Left ventricle myocardium inferior (tissue), 1 donor: ENCODE data around the gene NR3C2. TPM values are rescaled to one million over a fixed set of nuclear protein-coding genes. Genes with fewer than 3 reads are reported as not detected.

Experiments
- DNase-seq: peaks from one replicate; pipeline ENCODE4 v3.0.0-alpha.2; 2020
- H3K27ac ChIP-seq: fragments of 200-600 bp; replicated peaks from 2 replicates; pipeline ENCODE4 v1.8.0; 2021
- H3K27me3 ChIP-seq: fragments of 200-600 bp; 2 replicates; pipeline ENCODE4 v1.8.0; 2021; ENCODE audit warnings: low read depth
- H3K36me3 ChIP-seq: fragments of 200-600 bp; 2 replicates; pipeline ENCODE4 v1.8.0; 2021
- H3K4me1 ChIP-seq: fragments of 200-600 bp; 2 replicates; pipeline ENCODE4 v1.8.0; 2021
- H3K4me3 ChIP-seq: fragments of 200-600 bp; 2 replicates; pipeline ENCODE4 v1.8.0; 2021; ENCODE audit warnings: mild to moderate bottlenecking, moderate library complexity
- H3K9me3 ChIP-seq: fragments of 200-600 bp; replicated peaks from 2 replicates; pipeline ENCODE4 v1.8.0; 2021
- intact Hi-C: fragments of 100-400 bp; cut with micrococcal nuclease; formaldehyde crosslinking; loops from one replicate; pipeline ENCODE4 v1.11.0; 2022
- total RNA-seq: library from RNA; stranded (reverse); fragmentation: NEBNext Ultra II Directional; extraction: Animal tissue kit (Norgen Biotek cat#: 25700); gene quantifications from one replicate; pipeline ENCODE4 v1.2.1, GENCODE V29; 2021
- TF ChIP-seq, protein P1 (sequence below): fragments of 200-600 bp; IDR thresholded peaks from 2 replicates; pipeline ENCODE4 v1.8.0; 2021; ENCODE audit warnings: antibody characterized with exemption, mild to moderate bottlenecking, borderline replicate concordance
- donor health status: DM: no; HTN: yes; CAD: no; lungs with severe emphysema.

The NR3C2 gene
- total RNA-seq, 1 donor from 2014 or later: 23.9 TPM

DNA sequence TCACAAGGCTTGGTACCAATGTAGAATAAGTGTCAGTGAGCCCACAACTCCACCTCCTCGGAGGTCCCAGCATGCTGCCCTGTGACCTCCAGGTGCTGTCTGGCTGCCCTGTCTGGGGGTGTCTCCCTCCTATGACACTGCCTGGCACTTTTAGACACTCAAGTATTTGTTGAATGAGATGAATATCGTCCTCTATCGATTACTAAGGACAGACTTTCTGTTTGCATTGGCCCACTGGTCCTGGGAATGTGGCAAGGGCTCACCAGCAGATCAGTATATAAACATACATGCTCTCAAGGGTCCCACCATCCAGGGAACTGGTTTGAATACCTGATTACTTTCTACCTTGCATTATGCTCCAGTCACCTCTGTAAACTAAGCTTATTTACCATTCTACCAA, 333.0 kb downstream of the NR3C2 start:
- intact Hi-C loops: no loop called here
- DNase-seq: no peak
- H3K36me3 ChIP-seq: peaks cover 68% of the 10 kb centered on the region

DNA sequence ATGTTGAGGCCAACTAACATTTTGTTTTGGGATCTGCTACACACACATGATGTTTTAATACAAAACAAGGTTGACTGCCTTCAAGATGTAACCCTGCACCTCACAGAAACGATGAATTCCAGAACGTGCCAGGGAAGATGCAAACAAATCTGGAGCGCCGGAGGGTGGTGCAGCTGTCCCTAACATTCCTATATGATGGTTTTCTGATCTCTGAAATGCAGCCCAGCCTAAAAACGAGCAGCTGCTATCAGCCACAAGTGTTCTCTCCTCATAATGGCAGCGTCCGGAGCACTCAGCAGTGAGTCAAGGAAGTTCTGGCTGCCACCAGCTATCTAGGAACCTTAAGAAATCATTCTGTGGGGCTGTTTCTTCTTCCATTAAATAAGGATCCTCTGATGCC, 333.4 kb downstream of the NR3C2 start:
- Histone ChIP-seq H3K9me3 (peaks cover 15% of the 10 kb centered on the region), H3K4me1 (peaks cover 16% of the 10 kb centered on the region), H3K4me3 (no peak overlapping the region), H3K27ac (no peak overlapping the region), H3K27me3 (no peaks in the 10 kb centered on the region), H3K36me3 (peaks cover 63% of the 10 kb centered on the region)
- intact Hi-C loops: no loop called here
- DNase-seq: no peak
- TF ChIP-seq, protein P1, sequence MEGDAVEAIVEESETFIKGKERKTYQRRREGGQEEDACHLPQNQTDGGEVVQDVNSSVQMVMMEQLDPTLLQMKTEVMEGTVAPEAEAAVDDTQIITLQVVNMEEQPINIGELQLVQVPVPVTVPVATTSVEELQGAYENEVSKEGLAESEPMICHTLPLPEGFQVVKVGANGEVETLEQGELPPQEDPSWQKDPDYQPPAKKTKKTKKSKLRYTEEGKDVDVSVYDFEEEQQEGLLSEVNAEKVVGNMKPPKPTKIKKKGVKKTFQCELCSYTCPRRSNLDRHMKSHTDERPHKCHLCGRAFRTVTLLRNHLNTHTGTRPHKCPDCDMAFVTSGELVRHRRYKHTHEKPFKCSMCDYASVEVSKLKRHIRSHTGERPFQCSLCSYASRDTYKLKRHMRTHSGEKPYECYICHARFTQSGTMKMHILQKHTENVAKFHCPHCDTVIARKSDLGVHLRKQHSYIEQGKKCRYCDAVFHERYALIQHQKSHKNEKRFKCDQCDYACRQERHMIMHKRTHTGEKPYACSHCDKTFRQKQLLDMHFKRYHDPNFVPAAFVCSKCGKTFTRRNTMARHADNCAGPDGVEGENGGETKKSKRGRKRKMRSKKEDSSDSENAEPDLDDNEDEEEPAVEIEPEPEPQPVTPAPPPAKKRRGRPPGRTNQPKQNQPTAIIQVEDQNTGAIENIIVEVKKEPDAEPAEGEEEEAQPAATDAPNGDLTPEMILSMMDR: no peak

More for the DNA sequence above, 333.0 kb downstream of the NR3C2 start:
- Histone ChIP-seq H3K27ac (no peak overlapping the region), H3K9me3 (peaks cover 15% of the 10 kb centered on the region), H3K27me3 (no peaks in the 10 kb centered on the region), H3K4me3 (no peak overlapping the region), H3K4me1 (peaks cover 12% of the 10 kb centered on the region)
- TF ChIP-seq, protein P1: no peak

DNA sequence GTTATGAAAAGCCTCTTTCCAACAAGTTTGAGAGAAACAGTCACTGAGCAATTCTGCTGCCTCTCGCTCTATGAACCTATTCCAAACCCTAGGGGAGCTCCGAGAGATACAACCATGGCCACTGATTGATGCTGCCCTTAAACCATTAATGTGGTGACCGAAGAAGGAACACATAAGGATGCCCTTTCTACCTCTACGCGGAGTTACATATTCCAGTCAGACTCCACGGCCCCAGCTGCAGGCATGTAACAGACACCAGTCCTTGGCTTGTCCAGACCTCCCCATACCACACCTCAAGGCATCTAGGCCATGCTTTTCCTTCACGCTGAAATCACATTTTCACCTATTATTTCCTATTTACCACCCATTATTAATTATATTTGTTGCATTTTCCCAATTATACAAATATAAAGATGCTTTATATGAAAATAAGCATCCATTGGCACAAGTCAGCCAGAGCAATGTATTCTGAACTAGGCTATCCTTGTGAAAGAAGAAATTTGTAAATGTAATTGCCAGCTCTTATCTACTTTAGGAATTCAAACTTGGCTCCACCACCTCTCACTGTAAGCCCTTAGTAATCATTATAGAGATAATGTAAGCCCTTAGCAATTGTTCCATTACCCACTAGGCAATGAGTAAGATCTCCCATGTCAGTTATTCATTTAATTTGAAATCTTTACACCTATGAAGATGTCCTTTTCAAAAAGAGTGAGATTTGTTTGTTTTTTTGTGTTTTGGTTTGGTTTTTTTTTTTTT, 338.4 kb downstream of the NR3C2 start:
- TF ChIP-seq, protein P1: no peak
- no peak overlapping the region for H3K27ac ChIP-seq
- intact Hi-C loops: no loop called here

DNA sequence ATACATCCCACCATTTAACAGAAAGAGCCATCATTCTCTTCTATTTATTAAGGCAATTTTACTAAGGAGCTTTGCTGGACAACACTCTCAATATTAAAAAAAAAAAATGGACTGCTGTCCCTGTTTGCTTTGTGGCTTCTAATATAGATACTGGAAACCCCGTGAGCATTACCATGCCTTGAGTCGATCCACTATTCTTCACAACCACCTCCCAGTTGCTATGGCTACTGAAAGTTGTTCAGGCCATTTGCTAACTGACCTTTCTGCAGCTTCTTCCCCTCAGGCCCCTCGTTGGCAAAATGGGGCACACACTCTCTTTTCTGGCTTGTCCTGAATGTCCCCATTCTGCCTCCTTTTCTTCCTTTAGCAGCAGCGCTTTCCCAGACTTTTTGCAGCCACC, 340.4 kb downstream of the NR3C2 start:
- intact Hi-C loops: no loop called here

More for the DNA sequence above, 338.4 kb downstream of the NR3C2 start:
- Histone ChIP-seq H3K4me3 (no peak overlapping the region), H3K4me1 (peaks cover 27% of the 10 kb centered on the region), H3K36me3 (peaks cover 24% of the 10 kb centered on the region), H3K27me3 (no peaks in the 10 kb centered on the region), H3K9me3 (peaks cover 15% of the 10 kb centered on the region)
- no peak for DNase-seq

DNA sequence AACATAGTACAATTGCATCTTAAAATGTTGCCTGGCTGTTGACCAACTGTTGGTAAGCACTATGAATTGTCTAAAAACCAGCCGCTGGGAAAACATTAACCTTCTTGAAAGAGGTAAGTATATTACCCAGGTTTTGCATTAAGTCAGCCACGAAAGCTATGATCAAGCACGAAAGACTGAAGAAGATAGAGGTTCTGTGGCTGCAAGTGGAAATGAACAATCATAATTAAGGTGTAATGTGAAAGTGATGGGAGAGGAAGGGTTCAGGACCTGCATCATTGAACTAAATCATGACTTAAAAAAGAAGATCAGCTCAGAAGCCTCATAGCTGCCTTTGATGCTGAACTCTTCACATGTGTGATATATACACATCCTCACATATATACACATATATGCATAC, 341.0 kb downstream of the NR3C2 start:
- peaks cover 3% of the 10 kb centered on the region for H3K9me3 ChIP-seq
- H3K27me3 ChIP-seq: no peaks in the 10 kb centered on the region
- peaks cover 31% of the 10 kb centered on the region for H3K4me1 ChIP-seq
- no peaks in the 10 kb centered on the region for H3K36me3 ChIP-seq
- H3K27ac ChIP-seq: no peak overlapping the region
- no peak overlapping the region for H3K4me3 ChIP-seq
- DNase-seq: no peak
- intact Hi-C loops: no loop called here
- TF ChIP-seq, protein P1: no peak

More for the DNA sequence above, 340.4 kb downstream of the NR3C2 start:
- no peak overlapping the region for H3K4me3 ChIP-seq
- TF ChIP-seq, protein P1: no peak
- no peak for DNase-seq
- H3K9me3 ChIP-seq: peaks cover 9% of the 10 kb centered on the region
- no peak overlapping the region for H3K27ac ChIP-seq
- no peaks in the 10 kb centered on the region for H3K27me3 ChIP-seq
- peaks cover 5% of the 10 kb centered on the region for H3K36me3 ChIP-seq
- peaks cover 31% of the 10 kb centered on the region for H3K4me1 ChIP-seq
